Endothelial cell of umbilical vein (primary cell): ENCODE results near the gene PIK3AP1. TPM values are rescaled to one million over a fixed set of nuclear protein-coding genes. Genes with fewer than 3 reads are reported as not detected.

Experiments used
- BruUV-seq: library from RNA; stranded (reverse); fragments of 400-500 nt; replicated peaks from 2 replicates; lab custom pipeline; 2021; lab: Mats Ljungman, UMichigan
- CTCF ChIA-PET: fragments of 300-600, 350-600 bp; sonication (Branson Sonifier 250); formaldehyde crosslinking; loops from one replicate; lab custom pipeline; 2021; ENCODE audit warnings: antibody characterized with exemption, inconsistent platforms; lab: Charles Lee
- POLR2A ChIA-PET: fragments of 300-600, 350-600 bp; sonication (Branson Sonifier 250); formaldehyde crosslinking; loops from one replicate; lab custom pipeline; 2021; ENCODE audit warnings: antibody characterized with exemption, inconsistent platforms; lab: Charles Lee
- DNase-seq: peaks from one replicate; pipeline ENCODE4 v3.0.0-alpha.2; 2011; ENCODE audit warnings: low read depth, low spot score
- FAIRE-seq: peaks from 2 replicates; lab custom pipeline; 2011; peaks lifted over from hg19 to GRCh38; lab: Jason Lieb, UNC
- H2AFZ ChIP-seq: 2 replicates; pipeline ENCODE4 v1.6.0; 2012; ENCODE audit warnings: low read depth, low read length, control low read depth, inconsistent platforms
- H3K27ac ChIP-seq: 2 replicates; pipeline ENCODE4 v1.5.1; 2011; ENCODE audit warnings: low read depth, mild to moderate bottlenecking, control low read depth, low read length, moderate library complexity; ENCODE audit not compliant: insufficient read depth
- H3K27me3 ChIP-seq, 2 experiments: 2 replicates each; pipeline versions ENCODE4 v1.6.0 to v1.6.1; 2011; ENCODE audit warnings: low read length in 2 of 2, mixed read lengths in 1 of 2; ENCODE audit not compliant: control insufficient read depth in 2 of 2, insufficient read depth in 2 of 2
- H3K36me3 ChIP-seq, 2 experiments: 2 replicates in 1 of 2; 3 replicates in 1 of 2; pipeline ENCODE4 v1.5.1; 2011; ENCODE audit warnings: low read length in 2 of 2, mild to moderate bottlenecking in 1 of 2, moderate library complexity in 1 of 2; ENCODE audit not compliant: control insufficient read depth in 2 of 2, insufficient read depth in 2 of 2; ENCODE audit errors: extremely low read depth in 1 of 2
- H3K4me1 ChIP-seq: 3 replicates; pipeline ENCODE4 v1.5.1; 2011; ENCODE audit warnings: mild to moderate bottlenecking, low read length; ENCODE audit not compliant: control insufficient read depth, insufficient read depth; ENCODE audit errors: extremely low read depth
- H3K4me2 ChIP-seq: 2 replicates; pipeline ENCODE4 v1.6.1; 2011; ENCODE audit warnings: low read length, control low read depth, mixed read lengths; ENCODE audit not compliant: insufficient read depth
- H3K4me3 ChIP-seq, 3 experiments: fragments of 200-600 bp in 1 of 3; sonication (generic), shearing (Covaris generic) in 1 of 3; replicated peaks in 1 of 3; 2 replicates each; pipeline ENCODE4 v1.5.1; 2011 to 2016; ENCODE audit warnings: control low read depth in 3 of 3, low read length in 3 of 3, mild to moderate bottlenecking in 2 of 3, inconsistent platforms in 1 of 3, low read depth in 1 of 3, moderate library complexity in 1 of 3; ENCODE audit not compliant: insufficient read depth in 1 of 3
- H3K79me2 ChIP-seq: 2 replicates; pipeline ENCODE4 v1.6.0; 2012; ENCODE audit warnings: low read length, inconsistent platforms; ENCODE audit not compliant: control insufficient read depth, insufficient read depth
- H3K9ac ChIP-seq: replicated peaks from 2 replicates; pipeline ENCODE3; 2011; ENCODE audit warnings: low read length, control low read depth; ENCODE audit not compliant: insufficient read depth; ENCODE audit errors: extremely low read depth
- H3K9me1 ChIP-seq: replicated peaks from 3 replicates; pipeline ENCODE4 v1.6.0; 2011; ENCODE audit warnings: mild to moderate bottlenecking, low read length; ENCODE audit not compliant: control insufficient read depth, insufficient read depth; ENCODE audit errors: extremely low read depth
- H3K9me3 ChIP-seq: replicated peaks from 2 replicates; pipeline ENCODE4 v1.5.1; 2012; ENCODE audit warnings: low read length, inconsistent platforms; ENCODE audit not compliant: control insufficient read depth, insufficient read depth
- H4K20me1 ChIP-seq: replicated peaks from 2 replicates; pipeline ENCODE3; 2011; ENCODE audit warnings: mild to moderate bottlenecking, low read length; ENCODE audit not compliant: control insufficient read depth, insufficient read depth; ENCODE audit errors: extremely low read depth
- CTCF ChIP-seq, 2 donors: IDR thresholded peaks; 1 replicate in 1 of 2; 2 replicates in 1 of 2; pipeline ENCODE4 v1.5.1; 2011; ENCODE audit warnings: low read length in 2 of 2, mild to moderate bottlenecking in 2 of 2, moderate library complexity in 2 of 2, control low read depth in 1 of 2, inconsistent platforms in 1 of 2, low read depth in 1 of 2; ENCODE audit not compliant: insufficient read depth in 1 of 2; ENCODE audit errors: extremely low read depth in 1 of 2
- EZH2 ChIP-seq: IDR thresholded peaks from 2 replicates; pipeline ENCODE4 v1.6.1; 2012; ENCODE audit warnings: borderline replicate concordance, low read depth, mild to moderate bottlenecking, moderate library complexity, low read length, inconsistent platforms; ENCODE audit not compliant: severe bottlenecking
- FOS ChIP-seq: IDR thresholded peaks from 2 replicates; pipeline ENCODE4 v1.6.1; 2011; ENCODE audit warnings: mild to moderate bottlenecking, low read length, moderate library complexity, borderline replicate concordance; ENCODE audit not compliant: insufficient read depth
- JUN ChIP-seq: IDR thresholded peaks from 2 replicates; pipeline ENCODE4 v1.6.1; 2011; ENCODE audit warnings: borderline replicate concordance, low read depth; ENCODE audit not compliant: insufficient read length, insufficient read depth
- MAX ChIP-seq: IDR thresholded peaks from 2 replicates; pipeline ENCODE4 v1.6.1; 2011; ENCODE audit not compliant: insufficient read depth, insufficient read length
- POLR2A ChIP-seq: IDR thresholded peaks from 2 replicates; pipeline ENCODE4 v1.6.1; 2012; ENCODE audit warnings: low read depth, mild to moderate bottlenecking, control low read depth, low read length
- POLR2AphosphoS5 ChIP-seq: IDR thresholded peaks from 2 replicates; pipeline ENCODE4 v1.6.1; 2012; ENCODE audit warnings: low read depth, mild to moderate bottlenecking, control low read depth, low read length, moderate library complexity; ENCODE audit not compliant: insufficient read depth
- dilution Hi-C: fragments of 300-500 bp; cut with MboI; formaldehyde crosslinking; loops from one replicate; pipeline ENCODE4 v1.15.0; 2019; ENCODE audit warnings: low sequenced_read_pairs; ENCODE audit not compliant: extremely low pct_ligation_motif_present
- intact Hi-C: fragments of 100-400 bp; cut with micrococcal nuclease; formaldehyde crosslinking; loops from one replicate; pipeline ENCODE4 v1.10.0; 2022
- polyA plus RNA-seq, 4 experiments: library from polyadenylated mRNA; depleted of rRNA in 3 of 4; stranded (reverse) in 3 of 4; unstranded in 1 of 4; fragments of >200 nt; gene quantifications; 2 replicates each; pipeline versions ENCODE4 v1.2.1 to v1.2.3, GENCODE V29; 2011 to 2012; ENCODE audit warnings: missing spikeins in 1 of 4
- total RNA-seq: library from RNA; stranded (reverse); gene quantifications from 2 replicates; pipeline ENCODE4 v1.2.3, GENCODE V29; 2021

The PIK3AP1 gene
- total and polyA plus RNA-seq, 2 donors (not counting 3 experiments of a cell fraction or from before 2014, with no cell fraction given): 0.04 TPM; not detected in 1

- no TSS peak for BruUV-seq
- FAIRE-seq (no peak), DNase-seq (no peak)
- POLR2A ChIA-PET: no interaction called here
- H3K4me2 ChIP-seq: no peak overlapping the region
- CTCF ChIA-PET: interaction anchor here (1.1 to 4.0 kb wide), 13 partner anchors 8 to 398 kb away, joined by 3 to 53 read pairs (median 9); partner anchors contain the start of gene TLL2
- no peaks in the 10 kb centered on the region for H3K9me3 ChIP-seq
- TF ChIP-seq POLR2A (no peak), JUN (no peak), FOS (no peak), MAX (no peak), CTCF (IDR thresholded peaks at IDR 0.05; ENCODE audit: extremely low read depth in 1 of 2, insufficient read depth in 1 of 2, low read depth in 1 of 2, low read length in 2 of 2) (no peak), POLR2AphosphoS5 (no peak), EZH2 (no peak)
- H3K79me2 ChIP-seq: no peaks in the 10 kb centered on the region
- H3K4me3 ChIP-seq: no peak overlapping the region
- H3K27me3 ChIP-seq: peaks cover 0 to 6% of the 10 kb centered on the region in 2 experiments
- H2AFZ ChIP-seq: no peak overlapping the region
- H3K9me1 ChIP-seq: no peaks in the 10 kb centered on the region
- dilution Hi-C loops: no loop called here
- H3K27ac ChIP-seq: no peak overlapping the region
- H3K9ac ChIP-seq: no peak overlapping the region
- intact Hi-C loops: loop anchor here (2.0 to 5.0 kb wide), 3 partner anchors 53 to 385 kb away; partner anchors contain the start of gene TM9SF3
- no peaks in the 10 kb centered on the region for H3K36me3 ChIP-seq
- no peaks in the 10 kb centered on the region for H3K4me1 ChIP-seq
- no peaks in the 10 kb centered on the region for H4K20me1 ChIP-seq
Measured at GRCh38 chr10:96639899-96640298, 80.4 kb downstream of the PIK3AP1 start.
